OCI-M1 (cell line): ENCODE results near the gene PPFIBP1.
"Not testable (repeated sequence)": the region's sequence is repeated elsewhere in the genome, so short reads cannot be mapped to it uniquely, and the experiment has no call there.

Source experiments
- DNase-seq: peaks from one replicate; lab custom pipeline; 2025; lab: John Stamatoyannopoulos, UW

Gene PPFIBP1

DNA sequence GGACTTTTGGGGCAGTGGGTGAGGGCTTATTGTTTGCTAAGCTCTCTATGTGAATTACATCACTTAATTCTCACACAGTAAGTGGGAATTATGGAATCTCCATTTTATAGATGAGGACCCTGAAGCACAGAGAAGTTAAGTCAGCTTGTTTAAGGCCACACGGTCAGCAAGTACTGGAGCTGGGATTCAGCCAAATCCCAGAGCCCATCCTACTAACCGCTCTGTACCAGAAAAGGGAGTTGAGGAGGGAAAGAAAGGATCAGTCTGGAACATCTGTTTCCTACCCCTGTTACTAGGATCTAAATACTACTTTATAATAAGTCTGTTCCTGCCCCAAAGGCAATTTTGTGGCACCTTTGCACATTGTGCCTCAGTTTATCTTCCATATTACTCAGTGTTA, 42.6 kb downstream of the PPFIBP1 start:
- no peak for DNase-seq

DNA sequence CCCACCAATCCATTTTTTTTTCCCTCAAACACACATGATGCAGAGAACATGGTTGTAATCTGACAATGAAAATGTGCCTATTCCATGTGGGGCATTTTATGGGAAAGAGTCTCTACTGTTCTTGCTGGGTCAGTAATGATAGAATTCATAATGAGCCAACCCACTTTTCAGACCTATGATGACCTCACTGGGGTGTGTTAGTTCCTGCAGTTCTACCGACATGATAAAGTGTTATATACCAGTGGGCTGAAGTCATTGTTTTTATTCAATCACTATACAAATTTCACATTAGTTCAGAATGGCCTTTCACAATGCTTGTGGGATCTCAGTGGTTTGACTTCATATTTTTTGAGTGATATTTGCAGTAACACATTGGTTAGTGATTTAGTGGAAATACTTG, 47.5 kb downstream of the PPFIBP1 start:
- no peak for DNase-seq

DNA sequence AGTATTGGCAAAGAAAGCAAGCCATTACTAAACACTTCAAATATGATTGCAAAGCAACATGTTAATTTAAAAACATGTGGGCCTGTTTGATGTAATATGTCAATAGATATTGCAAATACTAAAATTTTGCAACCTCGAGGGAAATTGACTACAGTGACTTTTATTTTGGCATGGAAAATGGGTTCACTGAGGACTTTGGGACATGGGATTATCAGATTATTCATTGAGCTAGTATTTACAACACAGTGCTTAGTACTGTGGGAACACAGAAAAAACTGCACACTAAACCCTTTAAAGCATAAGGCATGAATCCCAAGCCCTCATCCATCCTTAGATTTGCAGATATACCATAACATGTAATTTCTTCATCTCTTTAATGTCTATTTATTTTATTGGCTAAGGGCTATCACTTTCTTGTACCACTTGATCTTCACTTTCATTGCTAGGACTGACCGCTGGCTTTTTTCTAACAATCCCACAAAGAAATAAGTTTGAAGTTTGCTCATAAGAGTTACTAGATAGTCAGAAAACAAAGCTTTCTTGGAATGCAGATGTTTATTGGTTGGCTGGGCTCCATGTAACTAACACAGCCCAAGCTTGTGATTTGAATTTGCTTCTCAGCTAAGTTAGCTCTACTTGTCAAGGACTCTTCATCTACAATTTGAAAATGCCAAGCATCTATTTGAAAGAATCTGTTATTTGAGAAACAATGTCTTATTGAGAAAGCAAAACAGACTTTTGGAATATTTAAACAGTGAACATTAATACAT, 48.7 kb downstream of the PPFIBP1 start:
- no peak for DNase-seq

DNA sequence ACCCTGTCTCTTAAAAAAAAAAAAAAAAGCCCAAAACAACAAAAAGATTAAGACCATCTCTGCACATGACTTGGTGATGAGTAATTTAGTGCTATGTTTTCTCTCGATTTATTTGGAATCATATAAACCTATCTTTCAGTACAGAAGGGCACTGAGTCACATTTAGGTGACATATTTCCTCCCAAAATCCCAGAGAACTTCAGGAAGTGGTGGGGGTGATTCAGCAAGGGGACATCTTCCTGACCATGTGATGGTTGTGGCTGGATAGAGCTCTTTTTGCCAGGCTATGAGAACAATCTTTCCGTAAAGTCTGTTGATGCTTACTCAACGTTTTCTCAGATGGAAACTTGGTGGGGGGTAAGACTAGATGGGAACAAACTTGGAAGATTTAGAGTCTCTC, 50.0 kb downstream of the PPFIBP1 start:
- no peak for DNase-seq

- DNase-seq = no peak
Measured at GRCh38 chr12:27575090-27575761, 51.2 kb downstream of the PPFIBP1 start.

- DNase-seq = no peak
Measured at GRCh38 chr12:27575762-27576118, 51.7 kb downstream of the PPFIBP1 start.

DNA sequence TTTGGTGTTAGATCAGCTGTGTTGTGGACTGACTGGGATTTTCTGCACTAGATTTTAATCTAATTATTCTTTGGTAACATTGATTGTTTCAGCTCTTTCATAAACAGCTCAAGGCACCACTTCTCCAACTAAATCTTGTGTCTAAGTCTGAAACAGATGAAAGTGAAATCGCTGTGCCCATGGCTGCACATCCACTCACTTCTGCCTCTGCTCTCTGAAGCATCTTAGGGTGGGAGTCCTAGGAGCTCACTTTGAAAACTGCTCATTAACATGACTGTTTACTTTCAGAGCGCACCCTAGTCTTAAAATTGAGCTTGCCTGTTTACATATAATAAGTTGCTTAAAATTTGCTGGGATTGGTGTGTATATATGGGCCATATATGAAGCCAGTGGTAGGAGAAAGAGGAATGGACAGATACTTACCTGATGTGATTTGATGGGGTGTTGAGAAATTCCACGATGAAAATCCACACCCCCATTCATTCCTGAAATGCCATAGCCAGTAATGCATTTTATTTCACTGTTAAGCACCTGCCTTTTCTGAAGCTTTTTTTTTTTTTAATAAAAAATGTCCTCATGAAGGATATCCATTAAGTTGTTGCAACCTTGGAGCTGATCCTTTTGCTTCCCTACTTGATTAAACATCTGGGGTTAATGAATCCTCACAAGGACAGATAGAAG, 52.8 kb downstream of the PPFIBP1 start:
- DNase-seq = no peak

DNA sequence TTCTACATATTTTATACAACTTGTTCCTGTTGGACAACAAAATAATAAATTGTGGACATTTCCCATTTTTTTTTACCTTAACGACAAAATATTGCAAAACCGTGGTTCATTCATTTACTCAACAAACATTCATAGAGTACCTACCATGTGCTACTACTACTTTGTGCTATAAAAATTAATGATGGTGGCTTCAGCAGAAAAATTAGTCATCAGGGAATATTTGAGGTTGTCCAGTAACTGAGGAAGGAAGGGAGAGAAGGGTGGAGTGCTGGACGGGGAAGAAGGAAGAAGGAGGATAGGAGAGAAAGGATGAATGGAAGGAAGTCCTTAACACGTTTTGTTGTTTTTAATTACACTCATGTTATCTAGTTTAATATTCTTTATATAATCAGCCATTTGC, 53.7 kb downstream of the PPFIBP1 start:
- no peak for DNase-seq

GRCh38 chr12:27578689-27579372, 54.8 kb downstream of the PPFIBP1 start:
- no peak for DNase-seq

- DNase-seq = no peak
Measured at GRCh38 chr12:27580561-27581330, 56.7 kb downstream of the PPFIBP1 start.

GRCh38 chr12:27581331-27581671, 57.3 kb downstream of the PPFIBP1 start:
- not testable (repeated sequence) for DNase-seq

DNA sequence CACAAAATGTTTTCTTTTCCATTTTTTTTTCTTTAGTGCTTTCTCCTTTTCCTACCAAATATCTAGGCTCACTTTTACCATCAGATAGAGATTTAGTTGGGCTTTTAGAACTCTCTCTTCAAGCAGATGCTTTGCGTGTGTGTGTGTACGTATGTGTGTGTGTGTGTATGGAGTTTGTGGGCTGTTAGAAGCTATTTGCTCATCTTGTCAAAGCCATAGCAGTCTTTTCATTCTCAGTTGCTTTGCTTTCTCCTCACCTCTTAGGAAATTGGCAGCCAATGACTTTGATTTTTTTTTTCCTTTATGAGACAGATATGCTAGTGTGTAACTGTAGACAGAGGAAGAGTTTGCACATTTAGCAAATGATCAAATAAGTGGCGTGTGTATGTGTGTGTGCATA, 57.8 kb downstream of the PPFIBP1 start:
- not testable (repeated sequence) for DNase-seq

DNA sequence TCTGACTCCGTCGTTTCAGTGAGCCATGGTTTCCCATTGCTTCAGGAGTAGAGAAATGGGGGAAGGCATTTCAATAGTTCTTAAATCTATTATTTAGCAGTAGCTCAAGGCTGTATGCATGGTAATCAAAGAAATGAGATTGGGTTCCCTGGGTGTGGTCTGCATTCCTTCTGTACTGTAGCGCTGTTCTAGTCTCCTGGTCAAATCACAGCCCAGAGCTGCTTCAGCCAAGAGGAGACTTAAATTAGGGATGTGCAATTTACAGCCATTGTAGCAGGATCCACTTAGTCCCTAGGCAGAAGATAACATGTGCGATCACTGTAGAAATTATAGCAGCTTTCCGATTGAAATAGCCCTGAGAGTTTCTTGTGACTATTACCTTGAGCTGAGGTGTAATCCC, 58.4 kb downstream of the PPFIBP1 start:
- DNase-seq = not testable (repeated sequence)

DNA sequence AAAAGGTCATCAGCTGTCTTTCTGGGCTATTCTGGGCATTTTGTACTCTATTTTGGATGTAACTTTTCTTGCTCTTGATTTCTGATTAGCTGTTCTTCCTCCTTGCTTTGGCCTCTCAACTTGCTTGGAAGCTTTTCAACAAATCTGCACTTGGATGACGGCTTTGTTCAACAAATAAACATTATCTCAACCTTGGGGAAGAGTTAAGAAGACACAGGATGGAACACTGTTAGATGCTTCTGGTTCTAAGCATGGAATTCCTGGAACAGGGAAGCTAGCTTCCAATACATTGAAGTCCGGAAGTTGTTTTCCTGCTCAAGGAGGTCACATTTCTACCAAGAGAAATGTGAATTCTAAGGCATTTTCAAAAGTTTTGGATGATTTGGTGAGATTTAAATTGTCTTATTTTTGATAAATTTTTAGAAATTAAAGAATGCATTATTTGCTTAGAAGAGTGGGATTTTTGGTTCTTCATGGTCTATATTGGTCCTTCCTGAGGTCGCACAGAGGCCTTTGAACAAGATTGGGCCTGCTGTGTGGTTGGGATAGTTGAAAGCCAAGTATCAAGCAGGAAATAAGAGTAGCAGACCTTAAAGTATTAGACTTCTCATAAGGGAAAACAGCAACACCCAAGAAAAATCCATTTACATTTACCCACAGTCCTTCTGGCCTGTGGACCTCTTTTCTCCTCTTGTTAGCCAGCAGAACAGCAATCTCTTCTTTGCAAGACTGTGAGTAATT, 59.2 kb downstream of the PPFIBP1 start:
- no peak for DNase-seq

GRCh38 chr12:27583981-27584380, 60.0 kb downstream of the PPFIBP1 start:
- DNase-seq = no peak

- no peak for DNase-seq
Measured at GRCh38 chr12:27585739-27586265, 61.8 kb downstream of the PPFIBP1 start.

DNA sequence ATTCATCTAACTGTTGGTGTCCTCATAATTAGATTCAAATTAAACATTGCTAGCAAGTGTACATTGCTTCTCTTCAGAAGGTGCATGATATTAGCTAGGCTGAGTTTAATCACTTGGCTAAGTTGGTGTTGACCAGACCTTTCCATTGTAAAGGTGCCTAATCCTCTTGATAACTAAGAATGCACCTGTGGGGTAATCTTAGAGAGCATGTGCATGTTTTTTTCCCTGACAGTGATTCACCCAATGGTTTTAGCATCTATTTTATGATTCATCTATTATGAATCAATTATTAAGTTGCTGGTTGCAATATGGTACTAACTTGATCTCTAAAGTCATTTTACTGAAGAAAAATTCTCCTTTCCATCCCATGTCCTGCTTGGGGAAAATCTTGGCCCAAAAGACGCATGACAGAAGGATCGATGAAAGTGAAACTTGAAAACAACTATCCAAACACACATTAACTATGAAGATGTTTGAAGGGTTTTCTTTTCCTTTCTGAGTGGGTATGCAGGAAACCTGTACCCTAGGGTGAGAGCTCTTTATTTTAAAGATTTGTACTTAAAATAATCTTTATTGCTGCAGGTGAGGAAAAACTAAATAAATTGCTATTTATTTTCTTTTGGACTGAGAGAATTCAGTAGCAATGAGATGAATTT, 64.2 kb downstream of the PPFIBP1 start:
- DNase-seq = peak; percentile 30

DNA sequence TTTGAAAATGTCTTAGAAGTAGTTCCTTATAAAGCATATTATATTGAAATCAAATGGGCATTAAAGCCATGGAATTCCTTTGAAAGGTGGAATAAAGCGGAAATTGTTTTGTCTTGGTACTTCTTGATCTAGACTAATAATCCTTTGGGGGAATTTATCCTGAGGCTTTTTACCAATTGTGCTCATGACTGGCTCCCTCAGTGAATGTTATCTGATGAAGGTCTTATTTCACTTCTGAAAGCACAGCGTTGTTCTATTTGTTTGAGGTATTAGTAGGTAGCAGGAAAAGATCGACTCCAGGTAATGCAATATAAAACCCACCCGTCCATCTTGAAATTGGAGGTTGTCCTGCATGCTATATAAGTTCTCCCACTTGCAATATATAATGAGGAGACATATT, 64.8 kb downstream of the PPFIBP1 start:
- DNase-seq = peak; percentile 30

- DNase-seq = no peak
Measured at GRCh38 chr12:27589419-27589818, 65.4 kb downstream of the PPFIBP1 start.

DNA sequence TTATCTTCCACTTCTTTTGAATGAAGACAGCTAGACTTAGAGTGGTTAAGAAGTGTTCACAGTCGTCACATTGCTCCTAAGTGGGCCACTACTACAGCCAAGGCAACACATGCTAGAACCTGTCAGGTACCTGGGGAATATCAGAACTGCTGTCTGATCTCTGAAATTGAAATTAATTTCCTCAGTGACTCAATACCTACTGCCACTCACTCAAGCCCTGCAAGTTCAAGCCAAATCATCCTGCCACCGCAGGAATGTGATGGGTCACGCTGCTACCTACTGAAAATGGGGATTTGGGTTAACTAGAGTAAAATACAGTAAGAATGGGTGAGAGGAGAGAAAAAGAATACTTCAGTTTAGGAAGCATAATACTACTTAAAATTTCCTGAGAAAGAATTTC, 67.7 kb downstream of the PPFIBP1 start:
- not testable (repeated sequence) for DNase-seq
